Naive B cell (primary cell): Measurements from ENCODE around the gene TLCD3B. TPM values are rescaled to one million over a fixed set of nuclear protein-coding genes. Genes with fewer than 3 reads are reported as not detected.

ENCODE experiments used
- ATAC-seq, 2 donors: fragments of 150-1000 bp; cut with Tn5 transposase; 2 replicates each; pipeline ENCODE4 v1.10.0; 2021; ENCODE audit warnings: low read depth in 2 of 2, mild to moderate bottlenecking in 2 of 2, moderate library complexity in 2 of 2
- DNase-seq: peaks from one replicate; pipeline ENCODE4 v3.0.0; 2022
- H3K27ac Mint-ChIP-seq, 6 donors: one replicate each; pipeline ENCODE4 v1.8.0; 2020 to 2022; ENCODE audit warnings: mild to moderate bottlenecking in 6 of 6, mixed read lengths in 6 of 6, moderate library complexity in 5 of 6, inconsistent platforms in 2 of 6
- H3K27me3 Mint-ChIP-seq, 3 donors: one replicate each; pipeline ENCODE4 v1.8.0; 2021 to 2022; ENCODE audit warnings: mixed read lengths in 3 of 3, mild to moderate bottlenecking in 1 of 3
- H3K36me3 Mint-ChIP-seq, 2 donors: one replicate each; pipeline ENCODE4 v1.8.0; 2020 to 2022; ENCODE audit warnings: mixed read lengths in 2 of 2, inconsistent platforms in 1 of 2, mild to moderate bottlenecking in 1 of 2
- H3K4me1 Mint-ChIP-seq, 3 donors: one replicate each; pipeline ENCODE4 v1.8.0; 2020 to 2022; ENCODE audit warnings: mixed read lengths in 3 of 3, inconsistent platforms in 1 of 3, mild to moderate bottlenecking in 1 of 3, moderate library complexity in 1 of 3
- H3K4me3 Mint-ChIP-seq, 8 donors: one replicate each; pipeline ENCODE4 v1.8.0; 2020 to 2022; ENCODE audit warnings: mild to moderate bottlenecking in 8 of 8, mixed read lengths in 8 of 8, moderate library complexity in 8 of 8, inconsistent platforms in 2 of 8
- H3K9me3 Mint-ChIP-seq, 7 donors: one replicate each; pipeline ENCODE4 v1.8.0; 2020 to 2022; ENCODE audit warnings: mixed read lengths in 7 of 7, mild to moderate bottlenecking in 5 of 7, inconsistent platforms in 2 of 7, moderate library complexity in 1 of 7
- polyA plus RNA-seq, 6 donors: library from polyadenylated mRNA; unstranded; fragments of 300-500 nt; fragmentation: Illumina TruSeq; gene quantifications; one replicate each; pipeline ENCODE4 v1.2.3, GENCODE V29; 2021; ENCODE audit warnings: low read depth in 6 of 6

The TLCD3B gene
- polyA plus RNA-seq, 6 donors from 2014 or later, result not detected

GRCh38 chr16:29986231-29986630, 44.8 kb downstream of the TLCD3B start:
- no peak for ATAC-seq
- peaks cover 4 to 30% of the 10 kb centered on the region in 2 donors for H3K36me3 Mint-ChIP-seq
- H3K9me3 Mint-ChIP-seq, result no peaks in the 10 kb centered on the region
- peaks cover 0 to 12% (median 11%) of the 10 kb centered on the region in 3 donors for H3K4me1 Mint-ChIP-seq
- no peak overlapping the region for H3K4me3 Mint-ChIP-seq
- peak overlapping the region in 3 of 6 donors; percentile 1 to 38 (median 26) for H3K27ac Mint-ChIP-seq
- no peaks in the 10 kb centered on the region for H3K27me3 Mint-ChIP-seq
- DNase-seq, result no peak

GRCh38 chr16:29985271-29985811, 45.7 kb downstream of the TLCD3B start:
- no peak overlapping the region for H3K27ac Mint-ChIP-seq
- H3K4me3 Mint-ChIP-seq, result no peak overlapping the region
- H3K9me3 Mint-ChIP-seq, result no peaks in the 10 kb centered on the region
- DNase-seq, result no peak
- no peak for ATAC-seq
- peaks cover 4 to 30% of the 10 kb centered on the region in 2 donors for H3K36me3 Mint-ChIP-seq
- H3K4me1 Mint-ChIP-seq, result peaks cover 0 to 12% (median 11%) of the 10 kb centered on the region in 3 donors
- H3K27me3 Mint-ChIP-seq, result no peaks in the 10 kb centered on the region

- peaks cover 0 to 12% (median 11%) of the 10 kb centered on the region in 3 donors for H3K4me1 Mint-ChIP-seq
- no peak for DNase-seq
- ATAC-seq, result no peak
- peaks cover 4 to 31% of the 10 kb centered on the region in 2 donors for H3K36me3 Mint-ChIP-seq
- no peaks in the 10 kb centered on the region for H3K27me3 Mint-ChIP-seq
- no peak overlapping the region for H3K27ac Mint-ChIP-seq
- no peaks in the 10 kb centered on the region for H3K9me3 Mint-ChIP-seq
- H3K4me3 Mint-ChIP-seq, result no peak overlapping the region
Measured at GRCh38 chr16:29984764-29985147, 46.3 kb downstream of the TLCD3B start.

GRCh38 chr16:29984137-29984763, 46.8 kb downstream of the TLCD3B start:
- Mint-ChIP-seq H3K4me1 (peaks cover 0 to 17% (median 10%) of the 10 kb centered on the region in 3 donors), H3K27me3 (no peaks in the 10 kb centered on the region), H3K9me3 (no peaks in the 10 kb centered on the region), H3K36me3 (peaks cover 4 to 36% of the 10 kb centered on the region in 2 donors), H3K27ac (no peak overlapping the region), H3K4me3 (no peak overlapping the region)
- no peak for DNase-seq
- ATAC-seq, result no peak

GRCh38 chr16:29983420-29984136, 47.5 kb downstream of the TLCD3B start:
- H3K4me1 Mint-ChIP-seq, result peaks cover 0 to 21% (median 7%) of the 10 kb centered on the region in 3 donors
- ATAC-seq, result no peak

GRCh38 chr16:29982560-29983419, 48.3 kb downstream of the TLCD3B start:
- Mint-ChIP-seq H3K27ac (peak overlapping the region in 1 of 6 donors; percentile 64), H3K4me1 (peaks cover 0 to 19% (median 5%) of the 10 kb centered on the region in 3 donors), H3K27me3 (no peaks in the 10 kb centered on the region), H3K4me3 (no peak overlapping the region), H3K36me3 (peaks cover 4 to 35% of the 10 kb centered on the region in 2 donors), H3K9me3 (no peaks in the 10 kb centered on the region)
- no peak for DNase-seq
- no peak for ATAC-seq

More at GRCh38 chr16:29983420-29984136, 47.5 kb downstream of the TLCD3B start:
- Mint-ChIP-seq H3K4me3 (no peak overlapping the region), H3K9me3 (no peaks in the 10 kb centered on the region), H3K27ac (no peak overlapping the region), H3K27me3 (no peaks in the 10 kb centered on the region), H3K36me3 (peaks cover 4 to 42% of the 10 kb centered on the region in 2 donors)
- DNase-seq, result no peak

GRCh38 chr16:29978564-29979270, 52.4 kb downstream of the TLCD3B start:
- H3K27me3 Mint-ChIP-seq, result no peaks in the 10 kb centered on the region
- no peak overlapping the region for H3K4me3 Mint-ChIP-seq
- H3K27ac Mint-ChIP-seq, result peak overlapping the region in 2 of 6 donors; percentile 49 to 89
- ATAC-seq (no peak), DNase-seq (no peak)
- H3K9me3 Mint-ChIP-seq, result no peaks in the 10 kb centered on the region
- peaks cover 4 to 19% of the 10 kb centered on the region in 2 donors for H3K36me3 Mint-ChIP-seq
- H3K4me1 Mint-ChIP-seq, result peaks cover 27 to 53% (median 29%) of the 10 kb centered on the region in 3 donors

- DNase-seq (no peak), ATAC-seq (no peak)
- peaks cover 4 to 19% of the 10 kb centered on the region in 2 donors for H3K36me3 Mint-ChIP-seq
- peaks cover 32 to 56% (median 35%) of the 10 kb centered on the region in 3 donors for H3K4me1 Mint-ChIP-seq
- no peaks in the 10 kb centered on the region for H3K9me3 Mint-ChIP-seq
- no peak overlapping the region for H3K4me3 Mint-ChIP-seq
- no peaks in the 10 kb centered on the region for H3K27me3 Mint-ChIP-seq
- H3K27ac Mint-ChIP-seq, result peak overlapping the region in 1 of 6 donors; percentile 89
Measured at GRCh38 chr16:29978081-29978480, 53.0 kb downstream of the TLCD3B start.

GRCh38 chr16:29977063-29977825, 53.8 kb downstream of the TLCD3B start:
- Mint-ChIP-seq H3K4me3 (peak overlapping the region in 2 of 8 donors; percentile 39 to 86), H3K27me3 (no peaks in the 10 kb centered on the region), H3K27ac (peak overlapping the region in 2 of 6 donors; percentile 69 to 73), H3K9me3 (no peaks in the 10 kb centered on the region), H3K36me3 (peaks cover 2 to 14% of the 10 kb centered on the region in 2 donors), H3K4me1 (peaks cover 35 to 61% (median 36%) of the 10 kb centered on the region in 3 donors)
- no peak for ATAC-seq
- no peak for DNase-seq

GRCh38 chr16:29975811-29976511, 55.1 kb downstream of the TLCD3B start:
- Mint-ChIP-seq H3K4me3 (peak overlapping the region; percentile 24 to 99 (median 93)), H3K36me3 (peaks cover 0 to 11% of the 10 kb centered on the region in 2 donors), H3K4me1 (peaks cover 36 to 61% (median 38%) of the 10 kb centered on the region in 3 donors), H3K9me3 (no peaks in the 10 kb centered on the region), H3K27ac (peak overlapping the region in 2 of 6 donors; percentile 31 to 64), H3K27me3 (no peaks in the 10 kb centered on the region)
- DNase-seq (no peak), ATAC-seq (no peak)

- Mint-ChIP-seq H3K36me3 (peaks cover 0 to 11% of the 10 kb centered on the region in 2 donors), H3K27me3 (no peaks in the 10 kb centered on the region), H3K4me1 (peaks cover 36 to 61% (median 38%) of the 10 kb centered on the region in 3 donors), H3K4me3 (peak overlapping the region; percentile 86 to 99 (median 94)), H3K9me3 (no peaks in the 10 kb centered on the region), H3K27ac (peak overlapping the region in 5 of 6 donors; percentile 3 to 95 (median 74))
- ATAC-seq (no peak), DNase-seq (no peak)
Measured at GRCh38 chr16:29975134-29975538, 55.9 kb downstream of the TLCD3B start.
